HepG2 (cell line): ENCODE data around the gene PDZD8. TPM values are rescaled to one million over a fixed set of nuclear protein-coding genes. Genes with fewer than 3 reads are reported as not detected.

Experiments
- ATF4 ChIP-seq, 2 experiments: fragments of 450-650 bp in 1 of 2; sonication (generic) in 1 of 2; formaldehyde crosslinking; IDR thresholded peaks; 2 replicates each; pipeline versions ENCODE4 v1.5.0 to v1.8.0; 2020 to 2022; ENCODE audit warnings: mild to moderate bottlenecking in 1 of 2, missing genetic modification reagents in 1 of 2
- GPBP1L1 ChIP-seq: sonication (generic); formaldehyde crosslinking; IDR thresholded peaks from 2 replicates; pipeline ENCODE4 v1.5.0; 2020; ENCODE audit warnings: mild to moderate bottlenecking, missing genetic modification reagents
- HNRNPK ChIP-seq: fragments of 200-400 bp; formaldehyde crosslinking; IDR thresholded peaks from 2 replicates; pipeline ENCODE4 v1.6.1; 2018; ENCODE audit warnings: low read length, low read depth, moderate library complexity, mild to moderate bottlenecking; ENCODE audit not compliant: poor library complexity, severe bottlenecking
- KAT2B ChIP-seq: fragments of 150-350 bp; IDR thresholded peaks from 2 replicates; pipeline ENCODE4 v1.6.1; 2014; ENCODE audit warnings: low read depth, low read length, borderline replicate concordance
- MAX ChIP-seq: IDR thresholded peaks from 2 replicates; pipeline ENCODE4 v1.6.1; 2012; ENCODE audit warnings: inconsistent platforms
- NFE2 ChIP-seq: sonication (generic); formaldehyde crosslinking; IDR thresholded peaks from 2 replicates; pipeline ENCODE4 v1.4.0; 2020; ENCODE audit warnings: missing genetic modification reagents
- NR2F6 ChIP-seq, 2 experiments: IDR thresholded peaks; 2 replicates each; pipeline ENCODE4 v1.6.1; 2016; ENCODE audit warnings: antibody characterized with exemption in 1 of 2, mild to moderate bottlenecking in 1 of 2
- RNF2 ChIP-seq: fragments of 450-650 bp; conservative IDR thresholded peaks from 2 replicates; pipeline ENCODE4 v1.6.1; 2016; ENCODE audit warnings: low read depth
- SATB2 ChIP-seq: sonication (generic); formaldehyde crosslinking; IDR thresholded peaks from 2 replicates; pipeline ENCODE4 v1.5.0; 2020; ENCODE audit warnings: missing genetic modification reagents
- SIX1 ChIP-seq: sonication (generic); formaldehyde crosslinking; IDR thresholded peaks from 2 replicates; pipeline ENCODE4 v1.4.0; 2020; ENCODE audit warnings: missing genetic modification reagents, borderline replicate concordance
- SOX13 ChIP-seq, 3 experiments: fragments of 450-650 bp in 1 of 3; sonication (generic) in 1 of 3; formaldehyde crosslinking in 1 of 3; IDR thresholded peaks in 2 of 3; conservative IDR thresholded peaks in 1 of 3; 2 replicates each; pipeline versions ENCODE4 v1.5.0 to v1.6.1; 2016 to 2020; ENCODE audit warnings: antibody characterized with exemption in 1 of 3, mild to moderate bottlenecking in 1 of 3, missing compliant biosample characterization in 1 of 3, missing genetic modification reagents in 1 of 3, moderate library complexity in 1 of 3
- SOX6 ChIP-seq, 2 experiments: fragments of 450-650 bp in 1 of 2; sonication (generic) in 1 of 2; formaldehyde crosslinking in 1 of 2; IDR thresholded peaks; 2 replicates each; pipeline versions ENCODE4 v1.4.0 to v1.6.1; 2017 to 2020; ENCODE audit warnings: antibody characterized with exemption in 1 of 2, mild to moderate bottlenecking in 1 of 2, missing genetic modification reagents in 1 of 2
- ZNF138 ChIP-seq: sonication (generic); formaldehyde crosslinking; IDR thresholded peaks from 2 replicates; pipeline ENCODE4 v1.5.0; 2020; ENCODE audit warnings: mild to moderate bottlenecking, low read depth, missing genetic modification reagents
- ZNF282 ChIP-seq: fragments of 450-650 bp; IDR thresholded peaks from 2 replicates; pipeline ENCODE4 v1.6.1; 2018; ENCODE audit not compliant: partially characterized antibody
- ZNF790 ChIP-seq: sonication (generic); formaldehyde crosslinking; IDR thresholded peaks from 2 replicates; pipeline ENCODE4 v1.8.0; 2022; ENCODE audit warnings: missing genetic modification reagents, mild to moderate bottlenecking, borderline replicate concordance
- polyA plus RNA-seq, 8 experiments: library from polyadenylated mRNA; depleted of rRNA in 3 of 8; stranded (reverse) in 7 of 8; unstranded in 1 of 8; fragments of >200 nt; fragmentation: Illumina TruSeq in 4 of 8; extraction: Trizol in 4 of 8; gene quantifications; 2 replicates each; pipeline versions ENCODE4 v1.2.1 to v1.2.3, GENCODE V29; 2011 to 2016; ENCODE audit warnings: low read depth in 4 of 8, missing spikeins in 1 of 8, mixed read lengths in 1 of 8; ENCODE audit not compliant: insufficient read depth in 1 of 8
- total RNA-seq, 5 experiments: library from RNA; depleted of rRNA; stranded (reverse); fragments of >200 nt; fragmentation: Illumina TruSeq; extraction: Trizol; gene quantifications; 2 replicates each; pipeline ENCODE4 v1.2.3, GENCODE V29; 2016; ENCODE audit warnings: low read depth in 1 of 5
- TF ChIP-seq, protein P1 (sequence below): sonication (generic); formaldehyde crosslinking; IDR thresholded peaks from 2 replicates; pipeline ENCODE4 v1.4.0; 2020; ENCODE audit warnings: mild to moderate bottlenecking, missing genetic modification reagents
- TF ChIP-seq, protein P2 (sequence below): fragments of 450-650 bp; IDR thresholded peaks from 2 replicates; pipeline ENCODE4 v1.6.1; 2016
- TF ChIP-seq, protein P3 (sequence below): sonication (generic); formaldehyde crosslinking; IDR thresholded peaks from 2 replicates; pipeline ENCODE4 v1.4.0; 2020; ENCODE audit warnings: mild to moderate bottlenecking, missing genetic modification reagents
- TF ChIP-seq, protein P4 (sequence below): sonication (generic); formaldehyde crosslinking; IDR thresholded peaks from 2 replicates; pipeline ENCODE4 v1.8.0; 2023; ENCODE audit warnings: mild to moderate bottlenecking, missing genetic modification reagents

PDZD8 gene
- total and polyA plus RNA-seq, 2 of the 13 experiments (the other 11 are each of a cell fraction or from before 2014, with no cell fraction given): 11.2 to 32.0 TPM

- TF ChIP-seq SOX6 (IDR thresholded peaks at IDR 0.05) (no peak), SOX6 (CRISPR knock-in tag; IDR thresholded peaks at IDR 0.05) (peak; percentile 71), ZNF138 (CRISPR knock-in tag) (no peak), GPBP1L1 (CRISPR knock-in tag) (no peak), SOX13 (IDR thresholded peaks at IDR 0.05) (no peak), SOX13 (CRISPR knock-in tag; conservative IDR thresholded peaks at IDR 0.05 in 1 of 2, IDR thresholded peaks at IDR 0.05 in 1 of 2) (peak in 1 of 2 experiments; percentile 79; a peak in 2 of 4 replicates), ZNF790 (CRISPR knock-in tag) (no peak), MAX (peak; percentile 66), SATB2 (no peak), NFE2 (CRISPR knock-in tag) (no peak), KAT2B (no peak), NR2F6 (IDR thresholded peaks at IDR 0.05) (no peak), NR2F6 (CRISPR knock-in tag; IDR thresholded peaks at IDR 0.05) (no peak), ATF4 (CRISPR knock-in tag; IDR thresholded peaks at IDR 0.05) (peak in 1 of 2 experiments; percentile 68; a peak in 2 of 4 replicates), ZNF282 (no peak), HNRNPK (no peak), RNF2 (peak; percentile 84), SIX1 (no peak)
- TF ChIP-seq, protein P1, sequence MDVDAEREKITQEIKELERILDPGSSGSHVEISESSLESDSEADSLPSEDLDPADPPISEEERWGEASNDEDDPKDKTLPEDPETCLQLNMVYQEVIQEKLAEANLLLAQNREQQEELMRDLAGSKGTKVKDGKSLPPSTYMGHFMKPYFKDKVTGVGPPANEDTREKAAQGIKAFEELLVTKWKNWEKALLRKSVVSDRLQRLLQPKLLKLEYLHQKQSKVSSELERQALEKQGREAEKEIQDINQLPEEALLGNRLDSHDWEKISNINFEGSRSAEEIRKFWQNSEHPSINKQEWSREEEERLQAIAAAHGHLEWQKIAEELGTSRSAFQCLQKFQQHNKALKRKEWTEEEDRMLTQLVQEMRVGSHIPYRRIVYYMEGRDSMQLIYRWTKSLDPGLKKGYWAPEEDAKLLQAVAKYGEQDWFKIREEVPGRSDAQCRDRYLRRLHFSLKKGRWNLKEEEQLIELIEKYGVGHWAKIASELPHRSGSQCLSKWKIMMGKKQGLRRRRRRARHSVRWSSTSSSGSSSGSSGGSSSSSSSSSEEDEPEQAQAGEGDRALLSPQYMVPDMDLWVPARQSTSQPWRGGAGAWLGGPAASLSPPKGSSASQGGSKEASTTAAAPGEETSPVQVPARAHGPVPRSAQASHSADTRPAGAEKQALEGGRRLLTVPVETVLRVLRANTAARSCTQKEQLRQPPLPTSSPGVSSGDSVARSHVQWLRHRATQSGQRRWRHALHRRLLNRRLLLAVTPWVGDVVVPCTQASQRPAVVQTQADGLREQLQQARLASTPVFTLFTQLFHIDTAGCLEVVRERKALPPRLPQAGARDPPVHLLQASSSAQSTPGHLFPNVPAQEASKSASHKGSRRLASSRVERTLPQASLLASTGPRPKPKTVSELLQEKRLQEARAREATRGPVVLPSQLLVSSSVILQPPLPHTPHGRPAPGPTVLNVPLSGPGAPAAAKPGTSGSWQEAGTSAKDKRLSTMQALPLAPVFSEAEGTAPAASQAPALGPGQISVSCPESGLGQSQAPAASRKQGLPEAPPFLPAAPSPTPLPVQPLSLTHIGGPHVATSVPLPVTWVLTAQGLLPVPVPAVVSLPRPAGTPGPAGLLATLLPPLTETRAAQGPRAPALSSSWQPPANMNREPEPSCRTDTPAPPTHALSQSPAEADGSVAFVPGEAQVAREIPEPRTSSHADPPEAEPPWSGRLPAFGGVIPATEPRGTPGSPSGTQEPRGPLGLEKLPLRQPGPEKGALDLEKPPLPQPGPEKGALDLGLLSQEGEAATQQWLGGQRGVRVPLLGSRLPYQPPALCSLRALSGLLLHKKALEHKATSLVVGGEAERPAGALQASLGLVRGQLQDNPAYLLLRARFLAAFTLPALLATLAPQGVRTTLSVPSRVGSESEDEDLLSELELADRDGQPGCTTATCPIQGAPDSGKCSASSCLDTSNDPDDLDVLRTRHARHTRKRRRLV: no peak
- TF ChIP-seq, protein P2, sequence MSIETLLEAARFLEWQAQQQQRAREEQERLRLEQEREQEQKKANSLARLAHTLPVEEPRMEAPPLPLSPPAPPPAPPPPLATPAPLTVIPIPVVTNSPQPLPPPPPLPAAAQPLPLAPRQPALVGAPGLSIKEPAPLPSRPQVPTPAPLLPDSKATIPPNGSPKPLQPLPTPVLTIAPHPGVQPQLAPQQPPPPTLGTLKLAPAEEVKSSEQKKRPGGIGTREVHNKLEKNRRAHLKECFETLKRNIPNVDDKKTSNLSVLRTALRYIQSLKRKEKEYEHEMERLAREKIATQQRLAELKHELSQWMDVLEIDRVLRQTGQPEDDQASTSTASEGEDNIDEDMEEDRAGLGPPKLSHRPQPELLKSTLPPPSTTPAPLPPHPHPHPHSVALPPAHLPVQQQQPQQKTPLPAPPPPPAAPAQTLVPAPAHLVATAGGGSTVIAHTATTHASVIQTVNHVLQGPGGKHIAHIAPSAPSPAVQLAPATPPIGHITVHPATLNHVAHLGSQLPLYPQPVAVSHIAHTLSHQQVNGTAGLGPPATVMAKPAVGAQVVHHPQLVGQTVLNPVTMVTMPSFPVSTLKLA: peak; percentile 57
- TF ChIP-seq, protein P3, sequence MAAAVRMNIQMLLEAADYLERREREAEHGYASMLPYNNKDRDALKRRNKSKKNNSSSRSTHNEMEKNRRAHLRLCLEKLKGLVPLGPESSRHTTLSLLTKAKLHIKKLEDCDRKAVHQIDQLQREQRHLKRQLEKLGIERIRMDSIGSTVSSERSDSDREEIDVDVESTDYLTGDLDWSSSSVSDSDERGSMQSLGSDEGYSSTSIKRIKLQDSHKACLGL (CRISPR knock-in tag): no peak
- TF ChIP-seq, protein P4, sequence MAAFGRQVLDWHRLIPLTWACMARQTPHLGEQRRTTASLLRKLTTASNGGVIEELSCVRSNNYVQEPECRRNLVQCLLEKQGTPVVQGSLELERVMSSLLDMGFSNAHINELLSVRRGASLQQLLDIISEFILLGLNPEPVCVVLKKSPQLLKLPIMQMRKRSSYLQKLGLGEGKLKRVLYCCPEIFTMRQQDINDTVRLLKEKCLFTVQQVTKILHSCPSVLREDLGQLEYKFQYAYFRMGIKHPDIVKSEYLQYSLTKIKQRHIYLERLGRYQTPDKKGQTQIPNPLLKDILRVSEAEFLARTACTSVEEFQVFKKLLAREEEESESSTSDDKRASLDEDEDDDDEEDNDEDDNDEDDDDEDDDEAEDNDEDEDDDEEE: no peak
These were observed 110.5 kb downstream of the PDZD8 start (continued) for GRCh38 chr10:117264782-117265181.
